ENCODE data around the gene CELF2.

DNA sequence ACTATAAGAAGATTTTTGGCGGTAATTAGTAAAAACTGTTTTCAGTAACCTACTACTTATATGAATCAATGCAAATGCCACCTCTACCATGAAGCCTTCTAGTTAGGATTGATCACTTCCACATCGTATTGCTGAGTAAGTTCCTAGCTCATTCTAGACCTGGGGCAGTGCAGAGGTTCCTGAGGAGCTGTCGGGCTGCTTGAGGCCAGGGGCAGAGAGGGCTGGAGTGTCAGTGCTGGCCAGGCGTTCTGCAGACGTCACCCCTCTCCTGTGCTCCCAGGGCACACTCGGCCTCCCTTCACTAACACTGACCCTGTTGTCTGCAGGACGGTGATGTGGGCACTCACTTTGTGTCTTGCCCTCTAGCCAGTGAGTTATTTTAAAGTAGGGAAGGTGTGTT, 275.7 kb downstream of the CELF2 start:
- TF ChIP-seq, protein P1, sequence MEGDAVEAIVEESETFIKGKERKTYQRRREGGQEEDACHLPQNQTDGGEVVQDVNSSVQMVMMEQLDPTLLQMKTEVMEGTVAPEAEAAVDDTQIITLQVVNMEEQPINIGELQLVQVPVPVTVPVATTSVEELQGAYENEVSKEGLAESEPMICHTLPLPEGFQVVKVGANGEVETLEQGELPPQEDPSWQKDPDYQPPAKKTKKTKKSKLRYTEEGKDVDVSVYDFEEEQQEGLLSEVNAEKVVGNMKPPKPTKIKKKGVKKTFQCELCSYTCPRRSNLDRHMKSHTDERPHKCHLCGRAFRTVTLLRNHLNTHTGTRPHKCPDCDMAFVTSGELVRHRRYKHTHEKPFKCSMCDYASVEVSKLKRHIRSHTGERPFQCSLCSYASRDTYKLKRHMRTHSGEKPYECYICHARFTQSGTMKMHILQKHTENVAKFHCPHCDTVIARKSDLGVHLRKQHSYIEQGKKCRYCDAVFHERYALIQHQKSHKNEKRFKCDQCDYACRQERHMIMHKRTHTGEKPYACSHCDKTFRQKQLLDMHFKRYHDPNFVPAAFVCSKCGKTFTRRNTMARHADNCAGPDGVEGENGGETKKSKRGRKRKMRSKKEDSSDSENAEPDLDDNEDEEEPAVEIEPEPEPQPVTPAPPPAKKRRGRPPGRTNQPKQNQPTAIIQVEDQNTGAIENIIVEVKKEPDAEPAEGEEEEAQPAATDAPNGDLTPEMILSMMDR (IDR thresholded peaks at IDR 0.05; ENCODE audit: insufficient read depth, low read length, poor library complexity, severe bottlenecking) = no peak
- no peak for TF ChIP-seq EZH2phosphoT487 (conservative IDR thresholded peaks at IDR 0.05; ENCODE audit: low read length)

Data from SU-DHL-6 (cell line).